Stimulated activated CD4-positive, alpha-beta T cell treated with anti-CD3 and anti-CD28 coated beads, Interleukin-4, amount 100 ng/mL, for 24 hours (primary cell): ENCODE data around the gene SLC26A9.

Experiments used
- DNase-seq: peaks from one replicate; pipeline ENCODE4 v3.0.0-alpha.2; 2020

SLC26A9 gene

GRCh38 chr1:205945069-205945468 is 1.8 kb upstream of the SLC26A9 start:
- DNase-seq, result no peak

- DNase-seq, result no peak
These were observed 1.3 kb upstream of the SLC26A9 start for GRCh38 chr1:205944525-205944924.

GRCh38 chr1:205942631-205943159 is 561 bp downstream of the SLC26A9 start:
- no peak for DNase-seq

- no peak for DNase-seq
These were observed 2.5 kb downstream of the SLC26A9 start for GRCh38 chr1:205940710-205941109.

- DNase-seq, result no peak
These were observed 3.4 kb downstream of the SLC26A9 start for GRCh38 chr1:205939690-205940330.

GRCh38 chr1:205938682-205939081 is 4.6 kb downstream of the SLC26A9 start:
- DNase-seq, result no peak

GRCh38 chr1:205936846-205937586 is 6.2 kb downstream of the SLC26A9 start:
- no peak for DNase-seq

- no peak for DNase-seq
These were observed 6.9 kb downstream of the SLC26A9 start for GRCh38 chr1:205936311-205936710.

- DNase-seq, result no peak
These were observed 7.4 kb downstream of the SLC26A9 start for GRCh38 chr1:205935869-205936268.

- DNase-seq, result no peak
These were observed 8.5 kb downstream of the SLC26A9 start for GRCh38 chr1:205934788-205935187.

GRCh38 chr1:205933671-205934618 is 9.3 kb downstream of the SLC26A9 start:
- DNase-seq, result no peak

- no peak for DNase-seq
These were observed 10.5 kb downstream of the SLC26A9 start for GRCh38 chr1:205932776-205933175.

- no peak for DNase-seq
These were observed 12.4 kb downstream of the SLC26A9 start for GRCh38 chr1:205930799-205931281.

- no peak for DNase-seq
These were observed 13.1 kb downstream of the SLC26A9 start for GRCh38 chr1:205930195-205930577.

- DNase-seq, result no peak
These were observed 13.6 kb downstream of the SLC26A9 start for GRCh38 chr1:205929496-205930194.

- no peak for DNase-seq
These were observed 14.9 kb downstream of the SLC26A9 start for GRCh38 chr1:205928317-205928716.

GRCh38 chr1:205927676-205928075 is 15.6 kb downstream of the SLC26A9 start:
- DNase-seq, result no peak

- no peak for DNase-seq
These were observed 16.0 kb downstream of the SLC26A9 start for GRCh38 chr1:205927247-205927646.

GRCh38 chr1:205926636-205927035 is 16.6 kb downstream of the SLC26A9 start:
- no peak for DNase-seq

- DNase-seq, result no peak
These were observed 17.0 kb downstream of the SLC26A9 start for GRCh38 chr1:205926213-205926612.

GRCh38 chr1:205925736-205926135 is 17.5 kb downstream of the SLC26A9 start:
- DNase-seq, result no peak

- DNase-seq, result no peak
These were observed 18.8 kb downstream of the SLC26A9 start for GRCh38 chr1:205924460-205924790.
